Activated T-helper 1 cell treated with Interleukin-2 at 50 U/mL for 16 hours (primary cell): ENCODE measurements around the gene SELENOI.

Source experiments
- DNase-seq: peaks from one replicate; pipeline ENCODE4 v3.0.0-alpha.2; 2020; ENCODE audit warnings: low read depth

Gene SELENOI

GRCh38 chr2:26412091-26412673 is 66.2 kb downstream of the SELENOI start:
- no peak for DNase-seq

- DNase-seq, result no peak
These were observed 68.4 kb downstream of the SELENOI start for GRCh38 chr2:26414311-26414710.

DNA sequence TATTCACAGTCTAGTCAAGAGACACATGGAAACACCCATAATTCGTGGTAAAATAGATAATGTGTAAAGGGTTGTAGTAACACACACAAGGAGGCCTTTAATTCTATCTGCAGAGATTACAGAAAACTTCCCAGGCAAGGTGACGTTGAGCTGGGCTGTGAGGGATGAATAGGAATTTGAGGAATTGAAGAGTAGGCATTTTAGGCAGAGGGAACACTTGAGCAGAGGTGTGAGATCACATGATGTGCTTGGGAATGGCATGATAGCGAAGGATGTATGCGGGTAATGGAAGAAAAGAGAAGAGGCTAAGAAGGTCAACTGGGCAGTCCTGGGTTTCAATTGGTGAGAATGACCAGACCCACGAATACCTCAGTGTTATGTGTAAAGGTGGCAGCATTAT is 76.0 kb downstream of the SELENOI start:
- no peak for DNase-seq

DNA sequence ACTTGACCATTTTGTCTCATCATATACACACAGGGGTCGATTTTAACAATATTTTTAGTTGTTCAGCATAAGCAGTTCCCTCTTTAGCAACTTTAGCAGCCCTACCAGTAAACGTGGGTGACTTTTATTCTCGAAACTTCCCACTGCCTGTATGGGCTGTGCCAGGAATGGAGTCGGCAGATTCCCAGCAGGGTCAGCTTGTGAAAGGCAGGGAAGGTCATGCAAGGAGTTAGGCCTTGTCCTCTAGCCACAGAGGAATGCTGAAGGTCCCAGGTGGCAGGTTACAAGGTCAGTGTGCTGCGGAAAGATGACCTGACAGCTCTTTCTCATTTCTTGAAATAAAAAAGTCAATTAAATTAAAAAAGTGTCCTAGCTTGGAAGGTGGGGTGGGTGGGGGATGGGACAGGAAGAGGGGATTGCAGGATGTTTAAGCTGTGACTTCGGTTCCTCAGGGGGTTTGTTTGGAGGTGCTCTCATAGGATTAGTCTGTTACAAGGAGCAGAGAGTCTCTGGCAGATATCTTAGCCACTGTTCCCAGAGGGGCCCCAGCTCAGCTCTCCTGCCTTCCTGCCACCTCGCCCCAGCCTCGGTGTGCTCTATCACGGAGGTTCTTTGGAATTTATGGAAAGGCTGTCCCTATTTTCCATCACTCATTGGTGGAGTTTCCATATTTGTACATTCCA is 77.1 kb downstream of the SELENOI start:
- DNase-seq, result no peak

- DNase-seq, result no peak
These were observed 77.8 kb downstream of the SELENOI start for GRCh38 chr2:26423750-26424149.

GRCh38 chr2:26424221-26424620 is 78.3 kb downstream of the SELENOI start:
- no peak for DNase-seq

GRCh38 chr2:26428846-26429245 is 82.9 kb downstream of the SELENOI start:
- DNase-seq, result no peak

DNA sequence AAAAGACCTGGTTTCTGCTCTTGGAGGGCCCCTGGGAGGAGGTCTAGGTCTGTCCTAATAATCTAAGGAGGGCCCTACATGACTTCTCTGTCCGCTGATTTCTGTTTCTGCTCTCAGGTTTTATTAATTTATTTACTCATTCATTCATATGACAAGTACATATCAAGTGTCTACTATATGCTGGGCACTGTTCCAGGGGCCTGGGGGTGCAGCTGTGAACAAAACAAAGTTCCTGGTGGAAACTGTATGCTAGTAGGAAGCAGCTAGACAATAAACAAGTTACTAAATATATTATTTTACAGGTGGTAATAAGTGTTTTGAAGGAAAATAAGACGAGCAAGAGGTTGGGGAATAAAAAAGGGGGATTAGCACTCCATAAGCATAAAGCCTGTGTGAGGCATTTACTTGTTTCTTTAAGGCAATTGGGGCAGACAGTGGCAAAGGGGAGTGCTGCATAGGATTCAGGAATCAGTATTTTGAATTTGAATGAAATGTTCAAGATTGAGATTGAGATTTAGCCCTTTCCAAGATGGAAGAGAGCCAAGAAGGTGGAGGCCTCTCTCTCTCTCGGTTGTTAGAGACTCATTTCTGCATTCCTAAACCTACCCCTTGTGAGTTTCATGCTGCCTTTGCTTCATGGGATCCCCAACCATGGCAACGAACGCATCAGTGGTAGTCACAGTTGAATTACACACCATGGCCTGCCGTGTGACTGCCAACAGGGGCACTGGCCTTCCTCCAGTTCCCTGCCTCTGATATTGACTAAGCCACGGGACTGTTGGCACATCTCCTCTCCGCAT is 84.0 kb downstream of the SELENOI start:
- DNase-seq, result no peak

- DNase-seq, result no peak
These were observed 84.9 kb downstream of the SELENOI start for GRCh38 chr2:26430826-26431225.

DNA sequence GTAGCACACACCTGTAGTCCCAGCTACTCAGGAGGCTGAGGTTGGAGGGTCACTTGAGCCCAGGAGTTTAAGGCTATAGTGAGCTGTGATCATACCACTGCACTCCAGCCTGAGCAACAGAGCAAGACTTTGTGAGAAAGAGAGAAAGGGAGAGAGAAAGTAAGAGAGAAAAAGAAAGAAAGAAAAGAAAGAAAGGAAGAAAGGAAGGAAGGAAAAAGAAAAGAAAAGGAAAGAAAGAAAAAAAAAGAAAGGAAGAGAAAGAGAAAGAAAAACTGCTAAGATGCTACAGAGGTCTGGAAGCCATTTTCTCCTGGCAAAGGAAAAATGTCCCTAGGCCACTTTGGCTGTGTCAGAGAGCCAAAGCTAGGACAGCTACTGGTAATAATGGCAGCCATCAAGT is 86.4 kb downstream of the SELENOI start:
- no peak for DNase-seq

DNA sequence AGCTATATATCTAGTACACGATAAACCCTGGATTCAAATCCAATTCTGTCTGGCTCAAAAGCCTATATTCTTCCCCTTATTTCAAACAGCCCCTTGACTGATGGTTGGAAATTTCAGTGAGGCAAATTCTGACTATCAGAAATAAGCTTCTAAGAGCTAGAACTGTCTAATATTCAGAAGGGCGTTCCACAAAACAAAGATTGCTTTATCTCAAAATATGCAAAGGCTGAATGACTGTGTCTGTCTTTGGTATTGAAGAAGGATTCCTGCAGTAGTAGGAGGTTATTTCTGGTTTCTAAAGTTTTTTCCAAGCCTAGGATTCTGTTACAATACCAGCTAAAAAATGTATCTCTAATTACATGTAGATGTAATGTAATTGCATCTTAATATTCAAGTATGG is 86.9 kb downstream of the SELENOI start:
- DNase-seq, result no peak

- no peak for DNase-seq
These were observed 89.2 kb downstream of the SELENOI start for GRCh38 chr2:26435106-26435505.

DNA sequence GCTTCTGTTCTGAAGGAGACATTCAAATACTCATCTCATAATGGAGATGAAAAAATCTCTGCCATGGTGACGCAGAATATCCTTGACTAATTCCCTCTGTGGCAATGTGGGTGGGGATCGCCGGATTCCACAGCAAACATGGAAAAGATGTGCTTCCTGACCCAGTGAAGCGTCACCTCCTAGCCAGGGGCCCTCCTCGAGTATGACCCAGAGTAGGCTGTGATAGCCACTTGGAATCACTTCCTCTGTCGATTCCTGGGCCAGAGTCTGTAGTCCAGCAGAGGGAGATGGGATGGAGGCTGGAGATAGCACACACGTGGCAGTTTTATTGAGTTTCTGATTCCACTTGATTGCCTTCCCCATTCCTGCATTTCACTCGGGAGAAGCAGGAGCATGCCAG is 92.6 kb downstream of the SELENOI start:
- DNase-seq, result no peak

DNA sequence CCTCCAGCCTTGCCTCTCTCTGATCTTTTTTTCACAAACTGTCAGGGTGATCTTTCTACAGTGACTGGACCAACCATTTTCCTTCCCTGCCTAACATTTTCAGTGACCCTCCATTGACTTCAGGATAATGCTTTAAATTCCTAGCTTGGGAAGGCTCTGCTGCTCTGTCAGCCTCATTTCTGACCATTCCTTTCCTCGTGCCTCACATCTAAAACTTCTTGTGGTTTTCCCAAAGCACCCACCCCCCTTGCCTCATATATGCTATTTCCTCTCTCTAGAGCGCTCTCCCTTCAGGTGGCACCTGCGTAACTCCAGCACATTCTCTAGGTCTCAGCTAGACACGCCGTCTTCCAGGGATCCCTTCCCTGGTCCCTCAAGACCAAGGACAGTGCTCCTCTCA is 93.0 kb downstream of the SELENOI start:
- no peak for DNase-seq

DNA sequence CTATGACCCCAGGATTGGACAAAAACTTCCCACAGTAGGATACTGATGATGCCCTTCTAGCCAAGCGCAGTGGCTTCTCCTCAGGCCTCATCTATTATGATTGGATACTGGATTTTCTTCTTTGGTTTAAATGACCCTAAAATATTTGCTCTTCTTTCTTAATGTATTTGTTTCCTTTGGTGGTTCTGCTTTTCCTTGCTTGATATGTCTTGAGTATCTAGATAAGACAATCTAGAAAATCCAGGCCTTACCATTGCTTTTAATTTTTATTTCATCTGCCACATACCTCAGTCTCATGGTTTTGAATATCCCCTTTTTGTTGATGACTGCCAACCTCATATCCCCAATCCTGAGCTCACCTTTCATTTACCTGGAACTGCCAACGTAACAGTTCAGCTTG is 96.4 kb downstream of the SELENOI start:
- DNase-seq, result no peak

GRCh38 chr2:26442707-26443106 is 96.8 kb downstream of the SELENOI start:
- no peak for DNase-seq

GRCh38 chr2:26444236-26444635 is 98.3 kb downstream of the SELENOI start:
- no peak for DNase-seq
